Cardiac atrium fibroblast (primary cell): ENCODE measurements around the gene BPIFB1. TPM values are rescaled to one million over a fixed set of nuclear protein-coding genes. Genes with fewer than 3 reads are reported as not detected.

Experiments used
- total RNA-seq: library from RNA; depleted of rRNA; stranded (reverse); fragments of >200 nt; gene quantifications from 2 replicates; pipeline ENCODE4 v1.2.3, GENCODE V29; 2015

The BPIFB1 gene, protein sequence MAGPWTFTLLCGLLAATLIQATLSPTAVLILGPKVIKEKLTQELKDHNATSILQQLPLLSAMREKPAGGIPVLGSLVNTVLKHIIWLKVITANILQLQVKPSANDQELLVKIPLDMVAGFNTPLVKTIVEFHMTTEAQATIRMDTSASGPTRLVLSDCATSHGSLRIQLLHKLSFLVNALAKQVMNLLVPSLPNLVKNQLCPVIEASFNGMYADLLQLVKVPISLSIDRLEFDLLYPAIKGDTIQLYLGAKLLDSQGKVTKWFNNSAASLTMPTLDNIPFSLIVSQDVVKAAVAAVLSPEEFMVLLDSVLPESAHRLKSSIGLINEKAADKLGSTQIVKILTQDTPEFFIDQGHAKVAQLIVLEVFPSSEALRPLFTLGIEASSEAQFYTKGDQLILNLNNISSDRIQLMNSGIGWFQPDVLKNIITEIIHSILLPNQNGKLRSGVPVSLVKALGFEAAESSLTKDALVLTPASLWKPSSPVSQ
- not detected in 2 replicates for total RNA-seq

DNA sequence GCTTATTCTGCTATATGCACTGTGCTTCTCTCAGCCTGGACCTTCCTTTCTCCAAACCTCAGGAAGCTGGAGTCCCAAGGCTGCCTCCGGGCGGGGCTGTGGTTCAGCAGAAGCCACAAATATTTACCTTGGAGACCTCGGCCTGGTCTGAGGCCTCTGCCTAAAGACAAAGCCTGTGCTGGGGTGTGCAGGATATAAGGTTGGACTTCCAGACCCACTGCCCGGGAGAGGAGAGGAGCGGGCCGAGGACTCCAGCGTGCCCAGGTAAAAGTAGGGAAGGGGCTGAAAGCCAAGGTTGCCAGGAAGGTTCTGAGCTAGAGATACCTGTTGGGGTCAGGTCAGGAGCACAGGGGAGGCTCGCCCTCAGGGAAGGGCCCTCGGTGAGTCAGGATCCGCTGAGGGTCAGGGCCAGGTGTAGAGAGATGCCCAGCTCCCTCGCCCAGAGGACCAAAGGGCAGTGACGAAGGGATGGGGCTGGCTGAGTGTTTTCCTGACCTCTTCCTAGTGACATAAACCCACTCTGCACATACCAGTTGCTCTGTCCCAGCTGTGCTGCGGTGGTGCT is at the start of gene BPIFB1:
Gene BPIFB1 (plus strand): TSS at position 224 of the 565 bp plus-strand sequence. CDS start 2,860 bp downstream, outside the sequence.

DNA sequence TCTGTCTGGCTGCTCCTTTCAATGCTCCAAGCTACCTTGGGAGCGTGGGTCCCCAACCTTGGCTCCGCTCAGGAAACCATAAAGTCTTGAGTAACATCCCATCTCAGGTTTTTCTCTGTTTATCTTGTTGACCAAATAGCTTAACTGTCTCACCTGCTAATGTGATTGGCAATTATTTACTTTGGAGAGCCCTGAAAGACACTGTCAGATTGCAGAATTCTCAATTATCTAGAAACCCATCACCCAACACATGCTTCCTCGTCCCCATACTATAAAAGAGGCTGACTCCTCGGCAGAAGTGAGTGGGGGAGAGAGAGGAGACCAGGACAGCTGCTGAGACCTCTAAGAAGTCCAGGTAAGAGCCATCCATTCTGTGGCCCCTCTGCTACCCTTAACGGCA is 47.3 kb upstream of the BPIFB1 start, which contains the start of gene BPIFA1:
Gene BPIFA1 (plus strand): TSS at position 301 of the 400 bp plus-strand sequence. CDS start 1,716 bp downstream, outside the sequence.

Other genes starting within 250 kb of the BPIFB1 start
- not detected in 2 replicates for gene BPIFB3, start 229.3 kb upstream of the BPIFB1 start, total RNA-seq
- not detected in 2 replicates for gene BPIFB4, start 203.6 kb upstream of the BPIFB1 start, total RNA-seq
- gene BPIFA2, start 115.1 kb upstream of the BPIFB1 start, total RNA-seq, result not detected in 2 replicates
- gene BPIFA3, start 65.9 kb upstream of the BPIFB1 start, total RNA-seq, result not detected in 2 replicates
- not detected in 2 replicates for gene BPIFA1, start 47.2 kb upstream of the BPIFB1 start, total RNA-seq
- 12.1 and 14.1 TPM in 2 replicates for gene CDK5RAP1, start 118.3 kb downstream of the BPIFB1 start, total RNA-seq
- gene SNTA1, start 160.5 kb downstream of the BPIFB1 start, total RNA-seq, result 28.2 TPM in 2 replicates
- gene CBFA2T2, start 206.9 kb downstream of the BPIFB1 start, total RNA-seq, result 3.2 and 3.6 TPM in 2 replicates